T-cell (primary cell): ENCODE data around the gene KCNK18. TPM values are rescaled to one million over a fixed set of nuclear protein-coding genes. Genes with fewer than 3 reads are reported as not detected.

Source experiments
- ATAC-seq, 4 experiments: fragments of 200-7000 bp in 3 of 4; fragments of 150-1000 bp in 1 of 4; cut with Tn5 transposase; replicated peaks in 1 of 4; 1 replicate in 3 of 4; 2 replicates in 1 of 4; pipeline ENCODE4 v1.10.0; 2021; ENCODE audit warnings: moderate library complexity in 3 of 4, mild to moderate bottlenecking in 2 of 4, moderate number of reproducible peaks in 1 of 4
- CTCF ChIA-PET, 2 donors: fragments of 300-600 bp; sonication (Branson Sonifier 250); formaldehyde crosslinking; loops; one replicate each; lab custom pipeline; 2022; ENCODE audit warnings: antibody characterized with exemption in 2 of 2; lab: Charles Lee
- POLR2A ChIA-PET, 2 donors: fragments of 300-600 bp; sonication (Branson Sonifier 250); formaldehyde crosslinking; loops; one replicate each; lab custom pipeline; 2022; ENCODE audit warnings: antibody characterized with exemption in 2 of 2; lab: Charles Lee
- DNase-seq, 35 experiments: peaks; one replicate each; pipeline versions ENCODE4 v3.0.0 to v3.0.0-alpha.2; 2013 to 2023
- H3K27ac ChIP-seq: one replicate; pipeline ENCODE4 v1.5.1; 2013; ENCODE audit warnings: low read length
- H3K27me3 ChIP-seq, 2 experiments: replicated peaks in 1 of 2; 1 replicate in 1 of 2; 2 replicates in 1 of 2; pipeline versions ENCODE4 v1.6.1 to v1.7.0; 2013; ENCODE audit warnings: low read length in 1 of 2, mixed read lengths in 1 of 2; ENCODE audit not compliant: control insufficient read depth in 2 of 2, insufficient read depth in 2 of 2; ENCODE audit errors: extremely low read depth in 1 of 2
- H3K36me3 ChIP-seq, 2 donors: 1 replicate in 1 of 2; 2 replicates in 1 of 2; pipeline versions ENCODE4 v1.6.1 to v1.7.0; 2013; ENCODE audit warnings: low read length in 1 of 2; ENCODE audit not compliant: control insufficient read depth in 2 of 2, insufficient read depth in 1 of 2; ENCODE audit errors: extremely low read depth in 1 of 2
- H3K4me1 ChIP-seq, 2 experiments: 1 replicate in 1 of 2; 2 replicates in 1 of 2; pipeline versions ENCODE4 v1.6.1 to v1.7.0; 2013; ENCODE audit warnings: low read length in 2 of 2, mixed read lengths in 1 of 2; ENCODE audit not compliant: insufficient read depth in 2 of 2, control insufficient read depth in 1 of 2; ENCODE audit errors: extremely low read depth in 1 of 2
- H3K4me3 ChIP-seq, 2 donors: 1 replicate in 1 of 2; 2 replicates in 1 of 2; pipeline versions ENCODE4 v1.5.1 to v1.7.0; 2013; ENCODE audit warnings: mild to moderate bottlenecking in 2 of 2, low read length in 1 of 2, moderate library complexity in 1 of 2; ENCODE audit not compliant: control insufficient read depth in 1 of 2; ENCODE audit errors: extremely low read depth in 1 of 2
- H3K9me3 ChIP-seq: 2 replicates; pipeline ENCODE4 v1.7.0; 2013
- H3K27ac Mint-ChIP-seq, 2 donors: one replicate each; pipeline ENCODE4 v1.8.0; 2020 to 2021; ENCODE audit warnings: mild to moderate bottlenecking in 2 of 2, mixed read lengths in 2 of 2
- H3K27me3 Mint-ChIP-seq, 2 donors: one replicate each; pipeline ENCODE4 v1.8.0; 2021 to 2022; ENCODE audit warnings: mixed read lengths in 2 of 2
- H3K36me3 Mint-ChIP-seq: one replicate; pipeline ENCODE4 v1.8.0; 2021; ENCODE audit warnings: mixed read lengths
- H3K4me1 Mint-ChIP-seq, 3 donors: one replicate each; pipeline ENCODE4 v1.8.0; 2020 to 2022; ENCODE audit warnings: mixed read lengths in 3 of 3, mild to moderate bottlenecking in 1 of 3
- H3K4me3 Mint-ChIP-seq, 3 donors: one replicate each; pipeline ENCODE4 v1.8.0; 2020 to 2022; ENCODE audit warnings: mild to moderate bottlenecking in 3 of 3, mixed read lengths in 3 of 3, moderate library complexity in 3 of 3
- H3K9me3 Mint-ChIP-seq, 3 donors: one replicate each; pipeline ENCODE4 v1.8.0; 2020 to 2022; ENCODE audit warnings: mixed read lengths in 3 of 3
- WGBS: methylation state at CpG from one replicate; pipeline ENCODE4 v1.1.5; 2013; ENCODE audit warnings: missing lambda C conversion rate; ENCODE audit not compliant: insufficient coverage; 5-methylcytosine and 5-hydroxymethylcytosine counted together
- total RNA-seq, 35 experiments: library from RNA in 6 of 35; stranded (reverse) in 6 of 35; fragments of 120-200 nt in 1 of 35; gene quantifications; one replicate each; pipeline versions ENCODE4 v1.2.1 to v1.2.4 and lab custom pipeline; 2013 to 2026

Gene KCNK18
- total RNA-seq, 5 donors from 2014 or later (not counting 1 experiment from before 2014, with no cell fraction given), result not detected

- H3K9me3 Mint-ChIP-seq, result no peaks in the 10 kb centered on the region
- H3K36me3 ChIP-seq, result peaks cover 0 to 3% of the 10 kb centered on the region in 2 donors
- POLR2A ChIA-PET, result no interaction called here
- peaks cover 8 to 19% (median 17%) of the 10 kb centered on the region in 3 donors for H3K4me1 Mint-ChIP-seq
- no peak for DNase-seq
- H3K4me1 ChIP-seq, result peaks cover 9 to 34% of the 10 kb centered on the region in 2 experiments
- WGBS, result 42% methylated on average over 3 of the region's 6 CpGs
- H3K27ac ChIP-seq, result no peak overlapping the region
- peaks cover 0 to 34% of the 10 kb centered on the region in 2 experiments for H3K27me3 ChIP-seq
- CTCF ChIA-PET, result interaction anchor here in 1 of 2 donors (1.0 kb wide), 1 partner anchor 70 kb away, joined by 3 read pairs; no protein-coding TSS in a partner anchor
- H3K4me3 Mint-ChIP-seq, result peak overlapping the region in 1 of 3 donors; percentile 37
- H3K27ac Mint-ChIP-seq, result no peak overlapping the region
- H3K36me3 Mint-ChIP-seq, result no peaks in the 10 kb centered on the region
- H3K27me3 Mint-ChIP-seq, result peaks cover 18 to 36% of the 10 kb centered on the region in 2 donors
- no peak overlapping the region for H3K4me3 ChIP-seq
- ATAC-seq, result no peak
- no peaks in the 10 kb centered on the region for H3K9me3 ChIP-seq
Observed at GRCh38 chr10:117249493-117250093, 52.3 kb downstream of the KCNK18 start.

GRCh38 chr10:117250411-117250810 is 53.1 kb downstream of the KCNK18 start:
- ChIA-PET POLR2A (no interaction called here), CTCF (no interaction called here)
- H3K4me1 ChIP-seq, result peaks cover 9 to 34% of the 10 kb centered on the region in 2 experiments
- H3K9me3 ChIP-seq, result no peaks in the 10 kb centered on the region
- peaks cover 0 to 5% of the 10 kb centered on the region in 2 donors for H3K36me3 ChIP-seq
- H3K27ac ChIP-seq, result no peak overlapping the region
- DNase-seq (no peak), ATAC-seq (no peak)
- H3K4me3 ChIP-seq, result no peak overlapping the region
- H3K4me3 Mint-ChIP-seq, result no peak overlapping the region
- peaks cover 8 to 19% (median 17%) of the 10 kb centered on the region in 3 donors for H3K4me1 Mint-ChIP-seq
- H3K27me3 ChIP-seq, result peaks cover 0 to 31% of the 10 kb centered on the region in 2 experiments
- H3K27me3 Mint-ChIP-seq, result peaks cover 19 to 33% of the 10 kb centered on the region in 2 donors
- H3K36me3 Mint-ChIP-seq, result no peaks in the 10 kb centered on the region
- 18% methylated on average over 5 of the region's 7 CpGs for whole genome bisulfite sequencing
- H3K27ac Mint-ChIP-seq, result no peak overlapping the region
- H3K9me3 Mint-ChIP-seq, result no peaks in the 10 kb centered on the region

- Histone ChIP-seq H3K27ac (no peak overlapping the region), H3K4me1 (peaks cover 4 to 17% of the 10 kb centered on the region in 2 experiments), H3K9me3 (no peaks in the 10 kb centered on the region), H3K36me3 (peaks cover 0 to 13% of the 10 kb centered on the region in 2 donors), H3K4me3 (no peak overlapping the region), H3K27me3 (peaks cover 0 to 35% of the 10 kb centered on the region in 2 experiments)
- ATAC-seq, result no peak
- WGBS, result 89% methylated on average over 9 of the region's 9 CpGs
- ChIA-PET CTCF (no interaction called here), POLR2A (no interaction called here)
- no peak for DNase-seq
- Mint-ChIP-seq H3K4me3 (no peak overlapping the region), H3K27me3 (peaks cover 12 to 29% of the 10 kb centered on the region in 2 donors), H3K4me1 (peaks cover 3 to 6% (median 6%) of the 10 kb centered on the region in 3 donors), H3K36me3 (no peaks in the 10 kb centered on the region), H3K9me3 (no peaks in the 10 kb centered on the region), H3K27ac (no peak overlapping the region)
Observed at GRCh38 chr10:117253908-117254307, 56.6 kb downstream of the KCNK18 start.

GRCh38 chr10:117254338-117254737 is 57.0 kb downstream of the KCNK18 start:
- Histone ChIP-seq H3K9me3 (no peaks in the 10 kb centered on the region), H3K27ac (no peak overlapping the region), H3K36me3 (peaks cover 0 to 13% of the 10 kb centered on the region in 2 donors), H3K4me3 (no peak overlapping the region), H3K27me3 (peaks cover 0 to 34% of the 10 kb centered on the region in 2 experiments), H3K4me1 (peaks cover 5 to 19% of the 10 kb centered on the region in 2 experiments)
- Mint-ChIP-seq H3K27me3 (peaks cover 13 to 30% of the 10 kb centered on the region in 2 donors), H3K27ac (no peak overlapping the region), H3K9me3 (no peaks in the 10 kb centered on the region), H3K4me1 (peaks cover 3% of the 10 kb centered on the region in 3 donors), H3K36me3 (no peaks in the 10 kb centered on the region), H3K4me3 (no peak overlapping the region)
- DNase-seq, result no peak
- ChIA-PET POLR2A (no interaction called here), CTCF (no interaction called here)
- no peak for ATAC-seq
- 55% methylated on average over 6 of the region's 9 CpGs for WGBS

- Histone ChIP-seq H3K9me3 (no peaks in the 10 kb centered on the region), H3K36me3 (peaks cover 0 to 13% of the 10 kb centered on the region in 2 donors), H3K4me3 (no peak overlapping the region), H3K27ac (no peak overlapping the region), H3K27me3 (peaks cover 0 to 35% of the 10 kb centered on the region in 2 experiments), H3K4me1 (peaks cover 5 to 18% of the 10 kb centered on the region in 2 experiments)
- WGBS, result 83% methylated on average over 22 of the region's 26 CpGs
- no peak overlapping the region for H3K27ac Mint-ChIP-seq
- ATAC-seq, result no peak
- ChIA-PET POLR2A (no interaction called here), CTCF (no interaction called here)
- no peak overlapping the region for H3K4me3 Mint-ChIP-seq
- H3K36me3 Mint-ChIP-seq, result no peaks in the 10 kb centered on the region
- H3K4me1 Mint-ChIP-seq, result peaks cover 2 to 9% (median 6%) of the 10 kb centered on the region in 3 donors
- no peaks in the 10 kb centered on the region for H3K9me3 Mint-ChIP-seq
- peaks cover 19 to 36% of the 10 kb centered on the region in 2 donors for H3K27me3 Mint-ChIP-seq
- no peak for DNase-seq
Observed at GRCh38 chr10:117254774-117255735, 57.8 kb downstream of the KCNK18 start.

GRCh38 chr10:117255835-117256460 is 58.7 kb downstream of the KCNK18 start:
- no peaks in the 10 kb centered on the region for H3K9me3 ChIP-seq
- H3K4me3 Mint-ChIP-seq, result no peak overlapping the region
- H3K4me3 ChIP-seq, result no peak overlapping the region
- peaks cover 2 to 13% (median 9%) of the 10 kb centered on the region in 3 donors for H3K4me1 Mint-ChIP-seq
- peaks cover 0 to 13% of the 10 kb centered on the region in 2 donors for H3K36me3 ChIP-seq
- H3K27me3 ChIP-seq, result peaks cover 0 to 32% of the 10 kb centered on the region in 2 experiments
- H3K36me3 Mint-ChIP-seq, result no peaks in the 10 kb centered on the region
- H3K9me3 Mint-ChIP-seq, result no peaks in the 10 kb centered on the region
- H3K27me3 Mint-ChIP-seq, result peaks cover 23 to 42% of the 10 kb centered on the region in 2 donors
- DNase-seq, result no peak
- H3K4me1 ChIP-seq, result peaks cover 4 to 22% of the 10 kb centered on the region in 2 experiments
- no peak overlapping the region for H3K27ac Mint-ChIP-seq
- H3K27ac ChIP-seq, result no peak overlapping the region
- no peak for ATAC-seq
- 93% methylated on average over 9 of the region's 9 CpGs for WGBS
- CTCF ChIA-PET, result no interaction called here
- POLR2A ChIA-PET, result no interaction called here
